NCI-H2227 (cell line): ENCODE measurements around the gene FAM72C.
"Not testable (repeated sequence)": the region's sequence is repeated elsewhere in the genome, so short reads cannot be mapped to it uniquely, and the experiment has no call there.

Experiments used
- DNase-seq: peaks from one replicate; lab custom pipeline; 2025; ENCODE audit not compliant: unreplicated experiment; lab: John Stamatoyannopoulos, UW

FAM72C gene

GRCh38 chr1:143987868-143988267, 16.1 kb upstream of the FAM72C start:
- not testable (repeated sequence) for DNase-seq

- DNase-seq, result not testable (repeated sequence)
Measured at GRCh38 chr1:143984721-143985473, 13.1 kb upstream of the FAM72C start.

- not testable (repeated sequence) for DNase-seq
Measured at GRCh38 chr1:143974416-143974815, 2.6 kb upstream of the FAM72C start.

DNA sequence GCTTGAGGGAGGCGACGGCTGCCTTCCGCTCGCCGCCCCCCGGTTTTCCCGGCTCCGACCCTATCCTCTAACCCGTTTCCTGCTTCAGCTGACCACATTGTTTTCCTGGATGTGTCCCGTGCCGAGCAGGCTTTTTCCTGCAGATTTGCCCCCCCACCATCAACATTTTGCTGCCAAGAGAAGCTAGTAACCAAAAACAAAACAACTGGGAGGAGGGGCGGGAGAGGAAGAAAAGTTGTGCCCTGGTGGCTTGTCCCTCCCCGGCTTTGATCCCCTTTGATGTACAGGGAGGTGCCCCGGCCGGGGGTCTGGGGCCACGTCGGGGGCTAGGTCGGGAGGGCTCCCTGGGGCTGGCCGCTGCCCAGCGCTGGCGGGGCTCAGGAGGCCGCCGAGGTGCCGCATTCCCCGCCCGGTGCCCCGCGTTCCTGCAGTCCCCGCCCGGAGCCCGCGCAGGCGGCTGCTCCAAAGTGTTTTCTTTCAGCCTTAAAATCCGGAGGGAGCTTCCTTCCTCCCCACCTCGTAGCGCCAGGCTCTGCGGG, 2.2 kb upstream of the FAM72C start:
- not testable (repeated sequence) for DNase-seq

DNA sequence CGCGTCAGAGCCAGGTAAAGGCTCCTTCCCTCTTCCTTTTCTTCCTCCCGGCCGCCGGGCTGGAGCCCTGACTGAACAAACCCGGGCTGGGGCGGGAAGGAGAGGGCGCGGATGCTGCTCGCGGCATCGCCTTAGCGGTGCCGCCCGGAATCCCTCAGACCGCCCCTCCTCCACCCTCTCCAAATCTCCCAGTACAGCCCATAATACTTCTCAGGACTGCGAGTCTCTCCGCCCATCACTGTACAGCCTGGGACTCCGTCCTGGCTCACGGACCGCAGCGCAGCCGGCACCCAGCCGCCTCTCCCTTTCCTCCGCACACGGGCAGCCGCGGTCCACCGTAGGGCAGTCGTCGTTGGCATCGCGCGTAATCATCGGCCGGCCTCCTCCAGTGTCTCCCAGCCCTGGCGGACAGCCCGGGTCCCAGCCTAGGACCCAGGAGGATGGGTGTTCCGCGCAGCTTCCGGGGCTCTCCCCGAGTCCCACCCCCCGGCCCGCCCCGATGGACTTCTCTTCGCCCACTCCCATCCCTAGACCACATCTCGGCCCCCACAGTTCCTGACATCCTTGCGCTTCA, 1.1 kb upstream of the FAM72C start:
- not testable (repeated sequence) for DNase-seq

DNA sequence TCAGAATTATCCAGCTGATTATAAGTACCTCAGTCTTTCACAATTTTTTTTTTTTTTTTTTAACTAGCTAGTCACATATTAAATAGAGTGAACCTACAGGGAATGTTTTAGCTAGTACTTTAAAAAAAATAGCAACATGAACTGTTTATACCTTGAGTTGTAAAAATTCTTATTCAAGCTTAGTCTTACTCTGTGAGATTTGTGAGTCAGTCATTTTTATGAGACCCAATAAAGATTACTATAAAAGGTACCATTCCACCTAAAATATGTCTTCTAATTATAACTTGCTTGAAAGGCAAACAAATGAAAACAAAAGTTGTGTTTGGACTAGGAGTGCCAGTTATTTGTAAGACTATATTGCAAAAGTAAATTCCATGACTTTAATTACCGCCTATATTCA, 5.9 kb downstream of the FAM72C start:
- DNase-seq, result not testable (repeated sequence)

- not testable (repeated sequence) for DNase-seq
Measured at GRCh38 chr1:143964294-143964693, 7.5 kb downstream of the FAM72C start.

GRCh38 chr1:143955930-143956329, 15.9 kb downstream of the FAM72C start:
- DNase-seq, result not testable (repeated sequence)

- DNase-seq, result not testable (repeated sequence)
Measured at GRCh38 chr1:143952913-143953312, 18.9 kb downstream of the FAM72C start.

- DNase-seq, result not testable (repeated sequence)
Measured at GRCh38 chr1:143951485-143952391, 20.0 kb downstream of the FAM72C start.

- DNase-seq, result not testable (repeated sequence)
Measured at GRCh38 chr1:143947749-143948148, 24.0 kb downstream of the FAM72C start.

DNA sequence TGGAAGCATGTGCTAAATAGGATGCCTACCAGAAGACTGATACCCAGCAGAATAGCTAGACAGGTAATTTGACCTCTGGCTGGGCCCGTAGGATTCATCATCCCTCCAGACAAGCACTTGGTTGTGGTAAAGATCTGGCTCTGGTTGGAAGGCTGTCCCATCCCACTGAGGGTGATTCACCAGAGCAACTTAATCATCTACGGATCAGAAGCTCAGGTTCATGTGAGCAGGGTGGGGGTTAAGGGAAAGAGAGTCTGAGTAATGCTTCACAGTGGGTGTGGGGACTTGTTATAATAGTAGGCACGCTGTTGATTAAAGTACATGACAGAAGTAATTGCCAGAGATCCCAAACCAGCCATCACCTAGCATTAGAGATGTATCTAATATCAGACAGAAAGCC, 26.5 kb downstream of the FAM72C start:
- DNase-seq, result not testable (repeated sequence)

GRCh38 chr1:143944576-143945240, 27.1 kb downstream of the FAM72C start:
- DNase-seq, result not testable (repeated sequence)

DNA sequence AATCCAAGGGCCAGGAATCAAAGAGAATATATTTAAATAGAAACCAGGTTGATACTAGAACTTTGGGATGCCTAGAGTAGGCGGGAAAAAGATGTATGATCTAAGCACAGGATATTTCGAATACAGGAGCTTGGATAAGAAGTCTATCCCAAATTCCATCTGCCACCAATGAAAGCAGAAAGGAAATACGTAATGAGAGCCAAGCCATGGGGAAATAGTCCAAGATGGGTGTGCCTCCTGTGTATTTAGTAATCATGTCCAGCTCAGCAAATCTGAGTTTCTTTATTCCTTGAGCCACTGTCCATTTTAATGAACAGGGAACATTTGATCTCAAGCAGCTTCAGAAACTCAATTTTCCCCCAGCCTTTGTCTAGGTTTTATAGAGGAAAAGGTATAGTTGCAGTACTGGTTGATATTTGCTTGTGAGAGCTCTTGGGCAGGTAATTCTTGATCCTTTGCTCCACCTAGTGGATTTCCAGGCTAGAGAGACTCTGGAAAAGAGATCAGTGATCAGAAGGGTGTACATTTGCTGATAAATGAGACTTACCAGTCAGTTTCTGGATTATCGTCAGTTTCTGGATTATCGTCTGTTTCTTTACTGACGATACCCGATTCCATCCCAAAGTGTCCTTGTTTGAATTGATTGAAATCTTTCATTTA, 28.3 kb downstream of the FAM72C start:
- not testable (repeated sequence) for DNase-seq

DNA sequence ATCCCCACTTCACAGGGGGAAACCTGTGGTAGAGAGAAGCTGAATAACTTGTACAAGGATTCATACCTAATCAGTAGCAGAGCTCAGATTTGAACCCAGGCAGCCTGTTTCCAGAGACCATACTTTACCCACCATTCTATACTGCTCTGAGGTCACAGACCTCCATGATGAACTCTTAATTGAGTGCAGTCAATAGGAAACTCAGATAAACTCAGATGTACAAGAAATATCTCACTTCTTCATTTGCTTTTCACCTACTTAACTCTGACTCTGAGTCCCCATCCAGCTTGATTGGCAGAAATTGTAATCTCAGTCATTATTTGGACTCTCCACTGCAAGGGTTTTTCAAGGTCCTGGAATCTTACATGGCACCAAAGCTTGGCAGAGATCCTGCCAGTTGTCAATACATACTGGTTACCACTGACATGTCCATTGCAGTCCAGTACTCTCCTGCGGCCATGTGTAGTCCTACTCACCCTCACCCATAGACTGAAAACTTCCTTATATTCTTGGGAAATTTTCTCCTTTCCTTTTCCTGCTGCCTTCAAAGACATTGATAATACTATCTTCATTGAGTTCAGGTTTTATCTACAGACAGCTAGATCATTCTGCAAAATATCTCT, 29.4 kb downstream of the FAM72C start:
- not testable (repeated sequence) for DNase-seq

- DNase-seq, result not testable (repeated sequence)
Measured at GRCh38 chr1:143939666-143940065, 32.1 kb downstream of the FAM72C start.

GRCh38 chr1:143938922-143939321, 32.9 kb downstream of the FAM72C start:
- not testable (repeated sequence) for DNase-seq

DNA sequence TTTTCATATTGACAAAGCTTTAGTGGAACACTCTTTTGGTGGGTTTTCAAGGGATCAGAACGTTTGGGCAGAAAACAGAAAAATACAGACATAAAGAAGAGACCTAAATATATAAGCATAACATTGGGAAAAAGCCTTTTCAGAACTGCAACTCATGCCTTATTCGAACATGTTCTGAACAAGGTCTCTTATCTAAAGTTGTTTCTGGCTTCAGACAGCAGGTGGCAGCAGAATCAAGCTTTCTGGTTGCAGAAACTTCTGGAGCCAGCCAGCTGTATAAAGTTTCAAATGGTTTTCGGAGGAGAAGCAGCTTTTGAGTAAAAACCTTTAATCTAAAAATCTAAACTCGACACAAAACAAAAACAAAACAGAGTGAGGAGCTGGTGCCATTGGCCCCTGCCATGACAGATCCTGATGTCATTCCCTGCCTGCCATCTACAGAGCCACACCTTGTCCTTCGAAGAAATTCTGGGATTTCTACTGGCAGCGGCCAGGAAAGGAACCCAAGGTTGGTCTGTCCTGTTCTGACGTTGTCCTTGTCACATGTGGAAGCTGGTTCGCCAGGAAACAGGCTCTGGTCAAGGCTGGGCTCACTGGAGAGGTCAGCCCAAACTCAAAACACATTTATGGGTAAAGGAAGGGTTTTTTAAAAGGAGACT, 35.2 kb downstream of the FAM72C start:
- DNase-seq, result peak; percentile 37

GRCh38 chr1:143919127-143919526, 52.7 kb downstream of the FAM72C start:
- DNase-seq, result not testable (repeated sequence)
